ENCODE data around the gene PGS1.

PGS1 gene

GRCh38 chr17:78426293-78426879 is 47.9 kb downstream of the PGS1 start:
- no peak for TF ChIP-seq CTCF (IDR thresholded peaks at IDR 0.05; ENCODE audit: low read depth, low read length)

GRCh38 chr17:78427140-78427539 is 48.7 kb downstream of the PGS1 start:
- no peak for TF ChIP-seq CTCF (IDR thresholded peaks at IDR 0.05; ENCODE audit: low read depth, low read length)
- no peak for DNase-seq (ENCODE audit: extremely low read depth, low read depth)

More at GRCh38 chr17:78426293-78426879, 47.9 kb downstream of the PGS1 start:
- DNase-seq (ENCODE audit: extremely low read depth, low read depth), result no peak

GRCh38 chr17:78428025-78428575 is 49.7 kb downstream of the PGS1 start:
- TF ChIP-seq CTCF (IDR thresholded peaks at IDR 0.05; ENCODE audit: low read depth, low read length), result no peak
- no peak for DNase-seq (ENCODE audit: extremely low read depth, low read depth)

GRCh38 chr17:78428836-78429617 is 50.6 kb downstream of the PGS1 start:
- TF ChIP-seq CTCF (IDR thresholded peaks at IDR 0.05; ENCODE audit: low read depth, low read length), result no peak
- no peak for DNase-seq (ENCODE audit: extremely low read depth, low read depth)

- no peak for DNase-seq (ENCODE audit: extremely low read depth, low read depth)
- no peak for TF ChIP-seq CTCF (IDR thresholded peaks at IDR 0.05; ENCODE audit: low read depth, low read length)
Measured at GRCh38 chr17:78429618-78429995, 51.2 kb downstream of the PGS1 start.

GRCh38 chr17:78430892-78431691 is 52.6 kb downstream of the PGS1 start:
- DNase-seq (ENCODE audit: extremely low read depth, low read depth), result no peak
- no peak for TF ChIP-seq CTCF (IDR thresholded peaks at IDR 0.05; ENCODE audit: low read depth, low read length)

- no peak for TF ChIP-seq CTCF (IDR thresholded peaks at IDR 0.05; ENCODE audit: low read depth, low read length)
- DNase-seq (ENCODE audit: extremely low read depth, low read depth), result no peak
Measured at GRCh38 chr17:78431692-78431958, 53.2 kb downstream of the PGS1 start.

Data from AG09319 (cell line).